ENCODE results near the gene MAGEA9B. TPM values are rescaled to one million over a fixed set of nuclear protein-coding genes. Genes with fewer than 3 reads are reported as not detected.

Gene MAGEA9B
- total RNA-seq, 1 experiment from 2014 or later: not detected

DNA sequence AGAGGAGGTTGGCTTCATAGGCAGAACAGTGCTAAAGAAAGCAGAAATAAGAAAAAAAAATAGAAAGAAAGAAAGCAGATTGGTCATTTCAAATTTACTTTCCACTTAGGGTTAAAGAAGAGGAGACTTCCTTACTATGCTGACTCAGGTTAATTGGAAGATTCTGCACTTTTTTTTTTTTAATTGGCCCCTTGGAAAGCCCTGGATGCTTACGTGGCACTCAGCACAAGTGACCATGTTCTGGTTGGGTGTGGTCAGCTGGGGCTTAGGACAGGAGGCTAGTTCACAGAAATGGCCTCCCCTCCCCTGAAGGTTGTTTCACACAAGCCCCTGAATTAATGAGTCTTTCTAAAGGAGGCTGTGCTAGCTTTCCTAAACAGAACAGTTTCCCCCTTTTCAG is 14.5 kb downstream of the MAGEA9B start:
- H3K27me3 Mint-ChIP-seq (ENCODE audit: low read depth): no peaks in the 10 kb centered on the region
- no CpG with 5 or more reads among the region's 1 CpG for WGBS (ENCODE audit: extremely low coverage, insufficient read length, low lambda C conversion rate)
- Histone ChIP-seq H4K5ac (ENCODE audit: insufficient read length, low read depth, low read length) (no peak overlapping the region), H2AFZ (ENCODE audit: low read length) (no peak overlapping the region), H2BK20ac (ENCODE audit: low read depth, low read length, poor library complexity, severe bottlenecking) (no peak overlapping the region), H3T11ph (ENCODE audit: low read length) (no peak overlapping the region), H3K9me3 (ENCODE audit: control insufficient read depth, low read depth, low read length) (peaks cover 38% of the 10 kb centered on the region), H3K23me2 (ENCODE audit: insufficient read length, low read depth, low read length, poor library complexity, severe bottlenecking) (no peaks in the 10 kb centered on the region), H3K4me2 (ENCODE audit: insufficient read depth, insufficient read length, low read length) (no peak overlapping the region), H3K23ac (ENCODE audit: insufficient read length, low read depth, low read length) (no peak overlapping the region), H3K18ac (ENCODE audit: insufficient read length, low read depth, low read length) (no peak overlapping the region), H4K8ac (replicated peaks; ENCODE audit: insufficient read length, low read depth, low read length) (no peak overlapping the region), H2BK12ac (ENCODE audit: insufficient read length, low read depth, low read length) (no peak overlapping the region), H3K4me1 (ENCODE audit: insufficient read depth, low read length) (no peaks in the 10 kb centered on the region), H3K79me1 (ENCODE audit: insufficient read depth, low read depth, low read length, poor library complexity, severe bottlenecking) (no peaks in the 10 kb centered on the region), H4K91ac (ENCODE audit: insufficient read length, low read depth, low read length) (no peak overlapping the region), H3K27ac (ENCODE audit: insufficient read length, low read depth, low read length) (no peak overlapping the region), H2BK120ac (ENCODE audit: low read depth, low read length, poor library complexity, severe bottlenecking) (no peak overlapping the region), H3K56ac (ENCODE audit: insufficient read length, low read depth, low read length) (no peak overlapping the region), H3K4ac (ENCODE audit: low read depth, low read length) (no peak overlapping the region), H2AK5ac (ENCODE audit: insufficient read length, low read length) (no peak overlapping the region), H3K27me3 (ENCODE audit: insufficient read depth, low read length) (no peaks in the 10 kb centered on the region), H4K20me1 (ENCODE audit: control insufficient read depth, insufficient read depth, insufficient read length) (no peaks in the 10 kb centered on the region), H3K14ac (ENCODE audit: insufficient read depth, low read length) (no peak overlapping the region), H3K9ac (ENCODE audit: extremely low read depth, insufficient read length, low read length) (no peak overlapping the region), H2BK5ac (ENCODE audit: insufficient read length, low read length) (no peak overlapping the region), H3K79me2 (ENCODE audit: insufficient read depth, low read length) (no peaks in the 10 kb centered on the region), H2BK15ac (ENCODE audit: low read depth, low read length) (no peak overlapping the region)
- H3K4me1 Mint-ChIP-seq: peaks cover 11 to 25% of the 10 kb centered on the region in 2 experiments
- no peaks in the 10 kb centered on the region; a peak in 1 of 7 replicates for H3K36me3 Mint-ChIP-seq (ENCODE audit: insufficient read depth in 1 of 3, low read depth in 3 of 3)
- H3K9me3 Mint-ChIP-seq: peaks cover 33 to 35% of the 10 kb centered on the region in 2 experiments
- no peak overlapping the region for H3K27ac Mint-ChIP-seq
- DNase-seq: no peak
- no peak for TF ChIP-seq CTCF (conservative IDR thresholded peaks at IDR 0.05)
- no peak overlapping the region for H3K4me3 Mint-ChIP-seq
